Measurements from ENCODE around the gene TSNAXIP1.

The TSNAXIP1 gene

GRCh38 chr16:67763066-67763465, 43.6 kb upstream of the TSNAXIP1 start:
- no peak overlapping the region for H3K27ac ChIP-seq
- no peak for TF ChIP-seq ZFX (IDR thresholded peaks at IDR 0.05; ENCODE audit: borderline replicate concordance)
- TF ChIP-seq, protein P1, sequence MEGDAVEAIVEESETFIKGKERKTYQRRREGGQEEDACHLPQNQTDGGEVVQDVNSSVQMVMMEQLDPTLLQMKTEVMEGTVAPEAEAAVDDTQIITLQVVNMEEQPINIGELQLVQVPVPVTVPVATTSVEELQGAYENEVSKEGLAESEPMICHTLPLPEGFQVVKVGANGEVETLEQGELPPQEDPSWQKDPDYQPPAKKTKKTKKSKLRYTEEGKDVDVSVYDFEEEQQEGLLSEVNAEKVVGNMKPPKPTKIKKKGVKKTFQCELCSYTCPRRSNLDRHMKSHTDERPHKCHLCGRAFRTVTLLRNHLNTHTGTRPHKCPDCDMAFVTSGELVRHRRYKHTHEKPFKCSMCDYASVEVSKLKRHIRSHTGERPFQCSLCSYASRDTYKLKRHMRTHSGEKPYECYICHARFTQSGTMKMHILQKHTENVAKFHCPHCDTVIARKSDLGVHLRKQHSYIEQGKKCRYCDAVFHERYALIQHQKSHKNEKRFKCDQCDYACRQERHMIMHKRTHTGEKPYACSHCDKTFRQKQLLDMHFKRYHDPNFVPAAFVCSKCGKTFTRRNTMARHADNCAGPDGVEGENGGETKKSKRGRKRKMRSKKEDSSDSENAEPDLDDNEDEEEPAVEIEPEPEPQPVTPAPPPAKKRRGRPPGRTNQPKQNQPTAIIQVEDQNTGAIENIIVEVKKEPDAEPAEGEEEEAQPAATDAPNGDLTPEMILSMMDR (IDR thresholded peaks at IDR 0.05), result no peak

GRCh38 chr16:67764158-67764667, 42.5 kb upstream of the TSNAXIP1 start:
- H3K27ac ChIP-seq, result no peak overlapping the region
- TF ChIP-seq ZFX (IDR thresholded peaks at IDR 0.05; ENCODE audit: borderline replicate concordance), result no peak
- TF ChIP-seq, protein P1 (IDR thresholded peaks at IDR 0.05), result no peak

GRCh38 chr16:67766291-67766690, 40.4 kb upstream of the TSNAXIP1 start:
- TF ChIP-seq, protein P1 (IDR thresholded peaks at IDR 0.05), result no peak
- TF ChIP-seq ZFX (IDR thresholded peaks at IDR 0.05; ENCODE audit: borderline replicate concordance), result no peak
- H3K27ac ChIP-seq, result no peak overlapping the region

DNA sequence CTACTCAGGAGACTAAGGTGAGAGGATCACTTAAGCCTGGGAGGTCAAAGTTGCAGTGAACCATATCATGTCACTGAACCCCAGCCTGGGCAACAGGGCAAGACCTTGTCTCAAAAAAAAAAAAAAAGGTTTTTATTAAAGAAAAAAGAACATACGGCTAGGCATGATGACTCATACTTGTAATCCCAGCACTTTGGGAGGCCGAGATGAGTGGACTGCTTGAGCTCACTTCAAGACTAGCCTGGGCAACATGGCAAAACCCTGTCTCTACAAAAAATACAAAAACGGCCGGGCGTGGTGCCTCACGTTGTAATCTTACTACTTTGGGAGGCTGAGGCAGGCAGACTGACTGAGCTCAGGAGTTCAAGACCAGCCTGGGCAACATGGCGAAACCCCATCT, 38.7 kb upstream of the TSNAXIP1 start:
- no peak for TF ChIP-seq ZFX (IDR thresholded peaks at IDR 0.05; ENCODE audit: borderline replicate concordance)
- TF ChIP-seq, protein P1 (IDR thresholded peaks at IDR 0.05), result no peak
- no peak overlapping the region for H3K27ac ChIP-seq

DNA sequence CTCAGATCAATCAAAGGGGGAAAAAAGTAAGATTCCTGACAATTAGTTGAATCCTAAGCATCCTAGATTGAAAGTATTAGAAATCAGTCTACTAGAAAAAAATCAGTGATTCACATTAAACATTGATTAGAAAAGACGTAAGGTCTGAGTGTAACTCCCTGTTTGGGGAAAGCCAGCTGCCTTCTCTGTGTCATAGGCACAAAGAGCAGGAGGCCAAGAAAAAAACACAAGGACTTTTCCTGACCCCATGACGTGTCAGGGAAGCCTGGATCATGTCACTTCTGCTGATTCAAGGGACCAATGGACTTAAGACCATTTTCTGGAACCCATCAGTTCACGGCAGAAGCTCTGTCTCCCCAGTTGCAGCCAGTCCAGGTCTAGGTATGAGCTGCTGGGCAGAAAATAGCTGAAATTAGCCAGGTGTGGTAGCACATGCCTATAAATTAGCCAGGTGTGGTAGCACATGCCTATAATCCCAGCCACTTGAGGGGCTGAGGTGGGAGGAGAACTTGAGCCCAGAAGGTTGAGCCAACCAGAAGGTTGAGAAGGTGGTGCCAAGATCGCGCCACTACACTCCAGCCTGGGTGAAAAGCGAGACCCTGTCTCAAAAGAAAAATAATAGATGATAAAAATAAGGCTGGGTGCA, 36.2 kb upstream of the TSNAXIP1 start:
- no peak overlapping the region for H3K27ac ChIP-seq
- TF ChIP-seq ZFX (IDR thresholded peaks at IDR 0.05; ENCODE audit: borderline replicate concordance), result no peak
- TF ChIP-seq, protein P1 (IDR thresholded peaks at IDR 0.05), result no peak

GRCh38 chr16:67773099-67773498, 33.6 kb upstream of the TSNAXIP1 start:
- no peak overlapping the region for H3K27ac ChIP-seq
- no peak for TF ChIP-seq ZFX (IDR thresholded peaks at IDR 0.05; ENCODE audit: borderline replicate concordance)
- TF ChIP-seq, protein P1 (IDR thresholded peaks at IDR 0.05), result no peak

- no peak overlapping the region for H3K27ac ChIP-seq
- TF ChIP-seq, protein P1 (IDR thresholded peaks at IDR 0.05), result no peak
- TF ChIP-seq ZFX (IDR thresholded peaks at IDR 0.05; ENCODE audit: borderline replicate concordance), result no peak
Measured at GRCh38 chr16:67773569-67774456, 32.9 kb upstream of the TSNAXIP1 start.

Data from 22Rv1 (cell line).